Neural cell (in vitro differentiated cells): ENCODE measurements around the gene PRMT9. TPM values are rescaled to one million over a fixed set of nuclear protein-coding genes. Genes with fewer than 3 reads are reported as not detected.

Experiments
- H2AFZ ChIP-seq: fragments of 200-600, 300-800 bp; sonication (generic), shearing (Covaris generic); 2 replicates; pipeline ENCODE4 v1.6.0; 2014; ENCODE audit warnings: low read depth, mild to moderate bottlenecking, antibody characterized with exemption, low read length, moderate library complexity
- H3F3A ChIP-seq: fragments of 200-600 bp; shearing (Covaris generic); 2 replicates; pipeline ENCODE4 v1.6.1; 2016; ENCODE audit warnings: mild to moderate bottlenecking, moderate library complexity, mixed read lengths, antibody characterized with exemption, low read length; ENCODE audit not compliant: insufficient read depth, poor library complexity, severe bottlenecking
- H3K27ac ChIP-seq: fragments of 200-600, 300-800 bp; sonication (generic), shearing (Covaris generic); 2 replicates; pipeline ENCODE4 v1.5.1; 2014; ENCODE audit warnings: mild to moderate bottlenecking, low read length, moderate library complexity
- H3K27me3 ChIP-seq: fragments of 300-800, 200-600 bp; sonication (generic), shearing (Covaris generic); 2 replicates; pipeline ENCODE4 v1.6.0; 2014; ENCODE audit warnings: mild to moderate bottlenecking, low read depth, low read length, moderate library complexity; ENCODE audit not compliant: insufficient read depth
- H3K36me3 ChIP-seq: fragments of 300-800, 200-600 bp; sonication (generic), shearing (Covaris generic); 2 replicates; pipeline ENCODE4 v1.5.1; 2014; ENCODE audit warnings: mild to moderate bottlenecking, antibody characterized with exemption, low read length, moderate library complexity; ENCODE audit not compliant: insufficient read depth
- H3K4me2 ChIP-seq: fragments of 300-800, 200-600 bp; sonication (generic), shearing (Covaris generic); 2 replicates; pipeline ENCODE4 v1.6.0; 2014; ENCODE audit warnings: mild to moderate bottlenecking, low read length
- H3K4me3 ChIP-seq: fragments of 300-800, 200-600 bp; sonication (generic), shearing (Covaris generic); 2 replicates; pipeline ENCODE4 v1.5.1; 2014; ENCODE audit warnings: mild to moderate bottlenecking, low read length, moderate library complexity
- H3K79me2 ChIP-seq: fragments of 200-600 bp; shearing (Covaris generic); replicated peaks from 2 replicates; pipeline ENCODE4 v1.6.0; 2014; ENCODE audit warnings: mild to moderate bottlenecking, low read length, moderate library complexity; ENCODE audit not compliant: insufficient read depth
- H3K9ac ChIP-seq: fragments of 300-800, 200-600 bp; sonication (generic), shearing (Covaris generic); 2 replicates; pipeline ENCODE4 v1.6.1; 2016; ENCODE audit warnings: mild to moderate bottlenecking, low read length, mixed read lengths
- H3K9me2 ChIP-seq: fragments of 200-600 bp; shearing (Covaris generic); 2 replicates; pipeline ENCODE4 v1.6.1; 2016; ENCODE audit warnings: mild to moderate bottlenecking, low read length, mixed read lengths; ENCODE audit not compliant: insufficient read depth
- H3K9me3 ChIP-seq: fragments of 200-600, 300-800 bp; sonication (generic), shearing (Covaris generic); 2 replicates; pipeline ENCODE4 v1.6.1; 2016; ENCODE audit warnings: mild to moderate bottlenecking, mixed run types, low read length, moderate library complexity, mixed read lengths
- H4K20me1 ChIP-seq: fragments of 200-600 bp; shearing (Covaris generic); 2 replicates; pipeline ENCODE4 v1.6.1; 2016; ENCODE audit warnings: mild to moderate bottlenecking, mixed run types; ENCODE audit not compliant: insufficient read depth
- EP300 ChIP-seq: fragments of 450-650 bp; conservative IDR thresholded peaks from 2 replicates; pipeline ENCODE4 v1.6.1; 2014; ENCODE audit warnings: antibody characterized with exemption, mild to moderate bottlenecking, moderate library complexity; ENCODE audit not compliant: poor library complexity, severe bottlenecking
- EZH2 ChIP-seq: fragments of 200-600, 300-800 bp; shearing (Covaris generic), sonication (generic); IDR thresholded peaks from 2 replicates; pipeline ENCODE4 v1.6.1; 2014; ENCODE audit warnings: antibody characterized with exemption, low read length, borderline replicate concordance, mild to moderate bottlenecking; ENCODE audit not compliant: insufficient read depth, poor library complexity, severe bottlenecking
- MXI1 ChIP-seq: fragments of 450-650 bp; conservative IDR thresholded peaks from 2 replicates; pipeline ENCODE4 v1.6.1; 2014; ENCODE audit warnings: antibody characterized with exemption, mild to moderate bottlenecking; ENCODE audit not compliant: poor library complexity, severe bottlenecking
- POLR2AphosphoS5 ChIP-seq: IDR thresholded peaks from 2 replicates; pipeline ENCODE4 v1.6.1; 2012
- RAD21 ChIP-seq: fragments of 450-650 bp; conservative IDR thresholded peaks from 2 replicates; pipeline ENCODE4 v1.6.1; 2014; ENCODE audit warnings: antibody characterized with exemption, mild to moderate bottlenecking, moderate library complexity
- SMC3 ChIP-seq: fragments of 450-650 bp; conservative IDR thresholded peaks from 2 replicates; pipeline ENCODE4 v1.6.1; 2014; ENCODE audit warnings: antibody characterized with exemption, mild to moderate bottlenecking, moderate library complexity; ENCODE audit not compliant: poor library complexity
- TAF1 ChIP-seq: IDR thresholded peaks from 2 replicates; pipeline ENCODE4 v1.6.1; 2012; ENCODE audit warnings: low read depth
- polyA plus RNA-seq: library from polyadenylated mRNA; depleted of rRNA; stranded (reverse); fragments of >200 nt; gene quantifications from 2 replicates; pipeline ENCODE4 v1.2.3, GENCODE V29; 2014
- TF ChIP-seq, protein P1 (sequence below): IDR thresholded peaks from 2 replicates; pipeline ENCODE4 v1.6.1; 2012; ENCODE audit warnings: borderline replicate concordance
- TF ChIP-seq, protein P2 (sequence below): fragments of 450-650 bp; IDR thresholded peaks from 2 replicates; pipeline ENCODE4 v1.5.1; 2014; ENCODE audit warnings: antibody characterized with exemption, mild to moderate bottlenecking, moderate library complexity; ENCODE audit not compliant: poor library complexity, severe bottlenecking

The PRMT9 gene
- polyA plus RNA-seq, 1 donor from 2014 or later = 23.6 TPM

DNA sequence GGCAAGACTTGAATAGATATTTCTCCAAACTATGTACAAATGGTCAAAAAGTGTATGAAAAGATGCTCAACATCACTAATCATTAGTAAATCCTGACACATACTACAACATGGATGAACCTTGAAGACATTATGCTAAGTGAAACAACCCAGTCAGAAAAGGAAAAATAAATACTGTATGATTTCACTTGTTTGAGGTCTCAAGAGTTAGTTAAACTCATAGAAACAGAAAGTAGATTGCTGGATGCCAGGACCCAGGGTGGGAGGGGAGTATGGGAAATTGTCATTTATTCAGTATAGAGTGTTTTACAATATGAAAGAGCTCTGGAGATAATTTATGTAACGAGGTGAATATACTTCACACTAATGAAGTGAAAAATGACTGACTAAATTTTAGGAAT is 32.4 kb downstream of the PRMT9 start:
- Histone ChIP-seq H3K27ac (no peak overlapping the region), H3F3A (no peaks in the 10 kb centered on the region), H3K27me3 (no peaks in the 10 kb centered on the region), H3K9me2 (no peaks in the 10 kb centered on the region), H3K79me2 (no peaks in the 10 kb centered on the region), H3K36me3 (no peaks in the 10 kb centered on the region), H3K4me3 (no peak overlapping the region), H2AFZ (no peak overlapping the region), H4K20me1 (no peaks in the 10 kb centered on the region), H3K9me3 (no peaks in the 10 kb centered on the region), H3K9ac (no peak overlapping the region), H3K4me2 (no peak overlapping the region)
- TF ChIP-seq SMC3 (no peak), MXI1 (no peak), EP300 (no peak), POLR2AphosphoS5 (no peak), EZH2 (no peak), TAF1 (no peak), RAD21 (no peak)
- TF ChIP-seq, protein P1, sequence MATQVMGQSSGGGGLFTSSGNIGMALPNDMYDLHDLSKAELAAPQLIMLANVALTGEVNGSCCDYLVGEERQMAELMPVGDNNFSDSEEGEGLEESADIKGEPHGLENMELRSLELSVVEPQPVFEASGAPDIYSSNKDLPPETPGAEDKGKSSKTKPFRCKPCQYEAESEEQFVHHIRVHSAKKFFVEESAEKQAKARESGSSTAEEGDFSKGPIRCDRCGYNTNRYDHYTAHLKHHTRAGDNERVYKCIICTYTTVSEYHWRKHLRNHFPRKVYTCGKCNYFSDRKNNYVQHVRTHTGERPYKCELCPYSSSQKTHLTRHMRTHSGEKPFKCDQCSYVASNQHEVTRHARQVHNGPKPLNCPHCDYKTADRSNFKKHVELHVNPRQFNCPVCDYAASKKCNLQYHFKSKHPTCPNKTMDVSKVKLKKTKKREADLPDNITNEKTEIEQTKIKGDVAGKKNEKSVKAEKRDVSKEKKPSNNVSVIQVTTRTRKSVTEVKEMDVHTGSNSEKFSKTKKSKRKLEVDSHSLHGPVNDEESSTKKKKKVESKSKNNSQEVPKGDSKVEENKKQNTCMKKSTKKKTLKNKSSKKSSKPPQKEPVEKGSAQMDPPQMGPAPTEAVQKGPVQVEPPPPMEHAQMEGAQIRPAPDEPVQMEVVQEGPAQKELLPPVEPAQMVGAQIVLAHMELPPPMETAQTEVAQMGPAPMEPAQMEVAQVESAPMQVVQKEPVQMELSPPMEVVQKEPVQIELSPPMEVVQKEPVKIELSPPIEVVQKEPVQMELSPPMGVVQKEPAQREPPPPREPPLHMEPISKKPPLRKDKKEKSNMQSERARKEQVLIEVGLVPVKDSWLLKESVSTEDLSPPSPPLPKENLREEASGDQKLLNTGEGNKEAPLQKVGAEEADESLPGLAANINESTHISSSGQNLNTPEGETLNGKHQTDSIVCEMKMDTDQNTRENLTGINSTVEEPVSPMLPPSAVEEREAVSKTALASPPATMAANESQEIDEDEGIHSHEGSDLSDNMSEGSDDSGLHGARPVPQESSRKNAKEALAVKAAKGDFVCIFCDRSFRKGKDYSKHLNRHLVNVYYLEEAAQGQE = no peak
- TF ChIP-seq, protein P2, sequence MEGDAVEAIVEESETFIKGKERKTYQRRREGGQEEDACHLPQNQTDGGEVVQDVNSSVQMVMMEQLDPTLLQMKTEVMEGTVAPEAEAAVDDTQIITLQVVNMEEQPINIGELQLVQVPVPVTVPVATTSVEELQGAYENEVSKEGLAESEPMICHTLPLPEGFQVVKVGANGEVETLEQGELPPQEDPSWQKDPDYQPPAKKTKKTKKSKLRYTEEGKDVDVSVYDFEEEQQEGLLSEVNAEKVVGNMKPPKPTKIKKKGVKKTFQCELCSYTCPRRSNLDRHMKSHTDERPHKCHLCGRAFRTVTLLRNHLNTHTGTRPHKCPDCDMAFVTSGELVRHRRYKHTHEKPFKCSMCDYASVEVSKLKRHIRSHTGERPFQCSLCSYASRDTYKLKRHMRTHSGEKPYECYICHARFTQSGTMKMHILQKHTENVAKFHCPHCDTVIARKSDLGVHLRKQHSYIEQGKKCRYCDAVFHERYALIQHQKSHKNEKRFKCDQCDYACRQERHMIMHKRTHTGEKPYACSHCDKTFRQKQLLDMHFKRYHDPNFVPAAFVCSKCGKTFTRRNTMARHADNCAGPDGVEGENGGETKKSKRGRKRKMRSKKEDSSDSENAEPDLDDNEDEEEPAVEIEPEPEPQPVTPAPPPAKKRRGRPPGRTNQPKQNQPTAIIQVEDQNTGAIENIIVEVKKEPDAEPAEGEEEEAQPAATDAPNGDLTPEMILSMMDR = no peak

DNA sequence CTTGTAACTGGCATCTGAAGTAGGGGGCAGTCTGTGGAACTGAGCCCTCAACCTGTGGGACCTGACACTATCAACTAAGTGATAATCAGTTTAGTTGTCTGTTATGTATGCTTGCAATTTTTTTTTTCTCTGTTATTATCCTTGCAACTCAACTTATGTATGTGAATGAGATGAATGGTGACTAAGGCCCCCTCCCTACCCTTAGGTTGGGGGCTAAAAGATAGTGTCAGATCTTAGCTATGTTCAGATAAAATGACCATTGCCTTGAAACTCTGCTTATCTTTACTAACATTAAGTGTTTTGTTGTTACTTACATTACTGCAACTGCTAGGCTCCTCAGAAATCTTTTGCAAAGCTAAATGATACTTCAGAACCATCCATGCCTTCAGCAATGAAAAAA is 35.3 kb downstream of the PRMT9 start:
- no peak overlapping the region for H3K4me2 ChIP-seq
- TF ChIP-seq EP300 = no peak
- no peak for TF ChIP-seq TAF1
- TF ChIP-seq SMC3 = no peak
- TF ChIP-seq MXI1 = no peak
- TF ChIP-seq, protein P2 = no peak
- TF ChIP-seq, protein P1 = no peak
- no peak for TF ChIP-seq POLR2AphosphoS5
- TF ChIP-seq EZH2 = no peak
- TF ChIP-seq RAD21 = no peak

More for the DNA sequence above, 35.3 kb downstream of the PRMT9 start:
- no peak overlapping the region for H3K4me3 ChIP-seq
- no peaks in the 10 kb centered on the region for H3K9me3 ChIP-seq
- no peaks in the 10 kb centered on the region for H3K79me2 ChIP-seq
- H2AFZ ChIP-seq = no peak overlapping the region
- H3K27ac ChIP-seq = no peak overlapping the region
- H3K9me2 ChIP-seq = no peaks in the 10 kb centered on the region
- no peaks in the 10 kb centered on the region for H4K20me1 ChIP-seq
- no peaks in the 10 kb centered on the region for H3K27me3 ChIP-seq
- H3K36me3 ChIP-seq = no peaks in the 10 kb centered on the region
- no peaks in the 10 kb centered on the region for H3F3A ChIP-seq
- H3K9ac ChIP-seq = no peak overlapping the region
